Stomach (tissue), 9 donors: ENCODE measurements around the gene DGKQ. TPM values are rescaled to one million over a fixed set of nuclear protein-coding genes. Genes with fewer than 3 reads are reported as not detected.
"Not testable (repeated sequence)": the region's sequence is repeated elsewhere in the genome, so short reads cannot be mapped to it uniquely, and the experiment has no call there.

Source experiments
- DNase-seq, 2 donors: peaks; one replicate each; pipeline versions ENCODE4 v3.0.0 to v3.0.0-alpha.2; 2013 to 2019
- H3K27ac ChIP-seq, 5 donors: fragments of 200-600 bp in 4 of 5; sonication (generic) in 4 of 5; one replicate each; pipeline ENCODE4 v1.5.1; 2013 to 2019; ENCODE audit warnings: mild to moderate bottlenecking in 1 of 5, moderate library complexity in 1 of 5
- H3K27me3 ChIP-seq, 3 donors: fragments of 200-600 bp; sonication (generic); one replicate each; pipeline ENCODE4 v1.5.1; 2017 to 2019; ENCODE audit warnings: mixed run types in 1 of 3
- H3K36me3 ChIP-seq, 4 donors: fragments of 200-600 bp; sonication (generic); 1 replicate in 3 of 4; 2 replicates in 1 of 4; pipeline ENCODE4 v1.5.1; 2016 to 2019
- H3K4me1 ChIP-seq, 4 donors: fragments of 200-600 bp; sonication (generic); one replicate each; pipeline ENCODE4 v1.5.1; 2016 to 2019
- H3K4me3 ChIP-seq, 4 donors: fragments of 200-600 bp; sonication (generic) in 3 of 4; one replicate each; pipeline ENCODE4 v1.5.1; 2016 to 2019; ENCODE audit warnings: mild to moderate bottlenecking in 1 of 4
- H3K9me3 ChIP-seq, 4 donors: fragments of 200-600 bp; sonication (generic); one replicate each; pipeline ENCODE4 v1.5.1; 2016 to 2019
- EP300 ChIP-seq: sonication (generic); formaldehyde crosslinking; IDR thresholded peaks from one replicate; pipeline ENCODE4 v1.6.1; 2017; ENCODE audit warnings: antibody characterized with exemption
- POLR2A ChIP-seq, 4 donors: fragments of 450-650 bp; IDR thresholded peaks; one replicate each; pipeline ENCODE4 v1.6.1; 2016; ENCODE audit warnings: antibody characterized with exemption in 4 of 4, control low read depth in 2 of 4, mild to moderate bottlenecking in 1 of 4, moderate library complexity in 1 of 4
- POLR2AphosphoS5 ChIP-seq, 3 donors: sonication (generic); formaldehyde crosslinking; IDR thresholded peaks; one replicate each; pipeline ENCODE4 v1.6.1; 2016; ENCODE audit warnings: antibody characterized with exemption in 3 of 3
- WGBS, 5 donors: extraction: QIAGEN DNeasy Blood & Tissue Kit in 3 of 5; methylation state at CpG; one replicate each; pipeline versions ENCODE4 v1.1.5 to v1.1.7; 2013 to 2018; 5-methylcytosine and 5-hydroxymethylcytosine counted together
- intact Hi-C: fragments of 100-400 bp; cut with DNase I; formaldehyde crosslinking; loops from one replicate; pipeline ENCODE4 v1.15.1; 2023; ENCODE audit warnings: low total_unique reads
- polyA plus RNA-seq, 3 donors: library from polyadenylated mRNA; stranded (reverse); fragments of 200-250 nt; gene quantifications; one replicate each; pipeline ENCODE4 v1.2.3, GENCODE V29; 2013
- total RNA-seq, 5 donors: library from RNA; depleted of rRNA; stranded (reverse); fragments of >200 nt; gene quantifications; one replicate each; pipeline versions ENCODE4 v1.1.0 to v1.2.3, GENCODE V29; 2014 to 2016
- TF ChIP-seq, protein P1 (sequence below), 7 experiments: fragments of 450-650 bp in 4 of 7; fragments of 200-600 bp in 3 of 7; sonication (generic) in 3 of 7; IDR thresholded peaks; one replicate each; pipeline ENCODE4 v1.5.1; 2016 to 2019; ENCODE audit warnings: antibody characterized with exemption in 7 of 7, control low read depth in 2 of 7, mild to moderate bottlenecking in 1 of 7
- donor health status: healthy with polysubstance abuse.
- donor health status: Bipolar disorder and iron deficiency.
- donor health status: healthy.

The DGKQ gene
- total and polyA plus RNA-seq, 8 donors = 3.8 to 176 (median 7.3) TPM

DNA sequence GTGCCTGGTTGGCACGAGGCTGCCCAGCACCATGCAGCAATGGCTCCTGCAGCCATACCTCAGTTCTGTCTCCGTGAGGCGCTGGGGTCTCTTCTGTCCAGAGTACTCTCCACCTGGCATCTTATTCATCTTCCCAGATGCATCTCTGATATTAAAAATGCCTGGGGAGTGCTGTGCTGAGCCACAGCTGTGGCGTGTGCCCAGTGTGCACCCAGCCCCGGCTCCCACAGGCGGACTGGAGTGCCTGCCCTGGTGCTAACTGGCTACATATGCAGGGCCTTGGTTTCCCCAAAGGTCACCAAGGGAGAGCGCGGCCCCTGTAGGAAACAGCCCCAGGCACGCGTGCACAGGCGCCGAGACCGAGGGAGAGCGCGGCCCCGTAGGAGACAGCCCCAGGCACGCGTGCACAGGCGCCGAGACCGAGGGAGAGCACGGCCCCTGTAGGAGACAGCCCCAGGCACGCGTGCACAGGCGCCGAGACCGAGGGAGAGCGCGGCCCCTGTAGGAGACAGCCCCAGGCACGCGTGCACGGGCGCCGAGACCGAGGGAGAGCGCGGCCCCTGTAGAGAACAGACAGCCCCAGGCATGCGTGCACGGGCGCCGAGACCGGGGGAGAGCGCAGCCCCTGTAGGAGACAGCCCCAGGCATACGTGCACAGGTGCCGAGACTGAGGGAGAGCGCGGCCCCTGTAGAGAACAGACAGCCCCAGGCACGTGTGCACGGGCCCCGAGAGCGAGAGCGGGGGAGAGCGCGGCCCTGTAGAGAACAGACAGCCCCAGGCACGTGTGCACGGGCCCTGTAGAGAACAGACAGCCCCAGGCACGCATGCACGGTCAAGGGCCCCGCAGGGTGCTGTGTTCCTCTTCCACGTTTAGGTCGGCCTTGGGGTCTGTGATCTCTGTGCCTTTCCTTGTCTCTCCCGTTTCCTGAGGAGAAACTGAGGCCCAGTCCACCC, 26.6 kb downstream of the DGKQ start:
- peaks cover 7 to 30% (median 19%) of the 10 kb centered on the region in 4 donors for H3K36me3 ChIP-seq
- TF ChIP-seq POLR2AphosphoS5 (IDR thresholded peaks at IDR 0.05) = no peak
- TF ChIP-seq POLR2A (IDR thresholded peaks at IDR 0.05) = no peak
- no peak for TF ChIP-seq EP300
- TF ChIP-seq, protein P1, sequence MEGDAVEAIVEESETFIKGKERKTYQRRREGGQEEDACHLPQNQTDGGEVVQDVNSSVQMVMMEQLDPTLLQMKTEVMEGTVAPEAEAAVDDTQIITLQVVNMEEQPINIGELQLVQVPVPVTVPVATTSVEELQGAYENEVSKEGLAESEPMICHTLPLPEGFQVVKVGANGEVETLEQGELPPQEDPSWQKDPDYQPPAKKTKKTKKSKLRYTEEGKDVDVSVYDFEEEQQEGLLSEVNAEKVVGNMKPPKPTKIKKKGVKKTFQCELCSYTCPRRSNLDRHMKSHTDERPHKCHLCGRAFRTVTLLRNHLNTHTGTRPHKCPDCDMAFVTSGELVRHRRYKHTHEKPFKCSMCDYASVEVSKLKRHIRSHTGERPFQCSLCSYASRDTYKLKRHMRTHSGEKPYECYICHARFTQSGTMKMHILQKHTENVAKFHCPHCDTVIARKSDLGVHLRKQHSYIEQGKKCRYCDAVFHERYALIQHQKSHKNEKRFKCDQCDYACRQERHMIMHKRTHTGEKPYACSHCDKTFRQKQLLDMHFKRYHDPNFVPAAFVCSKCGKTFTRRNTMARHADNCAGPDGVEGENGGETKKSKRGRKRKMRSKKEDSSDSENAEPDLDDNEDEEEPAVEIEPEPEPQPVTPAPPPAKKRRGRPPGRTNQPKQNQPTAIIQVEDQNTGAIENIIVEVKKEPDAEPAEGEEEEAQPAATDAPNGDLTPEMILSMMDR (IDR thresholded peaks at IDR 0.05) = no peak

DNA sequence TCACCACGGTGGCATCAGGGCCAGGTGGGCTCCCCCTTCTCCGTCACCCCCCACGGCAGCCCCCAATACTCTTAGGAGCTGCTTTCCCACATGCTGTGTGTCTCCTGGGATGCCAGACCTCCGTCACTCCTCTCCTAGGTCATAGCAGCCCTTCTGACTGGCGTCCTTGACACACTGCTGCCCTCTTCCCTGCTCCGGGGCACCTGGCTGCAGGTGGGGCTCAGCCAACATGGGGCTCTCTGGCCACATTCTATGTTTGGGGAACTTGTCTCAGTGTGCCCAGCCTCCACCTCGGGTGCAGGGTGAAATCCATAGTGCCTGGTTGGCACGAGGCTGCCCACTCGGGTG, 27.3 kb downstream of the DGKQ start:
- intact Hi-C loops = no loop called here
- peaks cover 0 to 23% (median 12%) of the 10 kb centered on the region in 4 donors for H3K36me3 ChIP-seq
- no peak for DNase-seq
- 69 to 80% (median 79%) methylated on average over 6 to 9 of the region's 9 CpGs for WGBS, 5 donors
- peaks cover 0 to 25% (median 4%) of the 10 kb centered on the region in 4 donors for H3K4me1 ChIP-seq
- no peaks in the 10 kb centered on the region for H3K27me3 ChIP-seq
- TF ChIP-seq EP300 (no peak), POLR2AphosphoS5 (IDR thresholded peaks at IDR 0.05) (no peak)
- no peaks in the 10 kb centered on the region for H3K9me3 ChIP-seq
- no peak overlapping the region for H3K4me3 ChIP-seq
- no peak overlapping the region for H3K27ac ChIP-seq

More for the DNA sequence above, 26.6 kb downstream of the DGKQ start:
- H3K4me1 ChIP-seq = peaks cover 0 to 25% (median 4%) of the 10 kb centered on the region in 4 donors
- no peak overlapping the region for H3K4me3 ChIP-seq
- intact Hi-C loops = no loop called here
- H3K27me3 ChIP-seq = no peaks in the 10 kb centered on the region
- no peaks in the 10 kb centered on the region for H3K9me3 ChIP-seq
- peak in 1 of 2 donors; percentile 10 for DNase-seq
- no peak overlapping the region for H3K27ac ChIP-seq
- 65 to 81% (median 75%) methylated on average over 49 to 62 of the region's 62 CpGs for WGBS, 5 donors

DNA sequence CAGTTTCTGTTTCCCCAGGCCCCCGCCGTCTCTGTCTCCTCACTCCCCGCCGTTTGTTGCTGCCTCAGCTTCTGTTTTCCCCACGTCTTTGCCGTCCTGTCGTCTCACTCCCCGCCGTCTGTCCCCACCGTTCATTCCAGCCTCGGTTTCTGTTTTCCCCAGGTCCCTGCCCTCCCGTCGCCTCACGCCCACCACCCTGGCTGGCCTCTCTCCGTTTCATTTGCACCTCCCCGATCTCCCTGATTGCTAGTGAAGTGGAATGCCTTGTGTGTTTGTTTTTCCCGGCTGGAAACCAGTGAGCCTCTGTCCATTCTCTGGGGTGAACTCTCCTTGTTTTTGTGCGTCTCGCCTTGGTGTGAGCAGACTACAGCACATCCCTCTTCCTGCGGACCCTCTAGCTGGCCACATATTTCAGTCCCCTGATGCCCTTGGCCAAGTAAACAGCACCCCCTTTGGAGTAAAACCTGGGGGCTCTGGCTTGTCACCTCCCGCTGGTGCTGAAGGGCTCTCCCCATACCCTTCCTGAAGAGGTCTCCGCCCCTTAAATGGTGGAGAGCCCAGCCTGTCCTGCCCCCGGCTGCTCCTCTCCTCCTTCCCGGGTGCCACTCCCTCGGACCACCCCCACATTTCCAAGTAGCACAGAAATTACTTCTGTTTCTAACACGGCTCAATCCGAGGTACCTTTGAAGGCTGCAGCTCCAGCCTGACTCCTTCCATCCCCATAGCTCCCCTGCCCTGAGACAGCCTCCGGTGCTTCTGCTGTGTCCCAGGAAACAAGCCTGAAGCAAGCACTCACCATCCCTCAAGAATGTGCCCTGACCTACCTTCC, 27.9 kb downstream of the DGKQ start:
- Histone ChIP-seq H3K27ac (no peak overlapping the region), H3K9me3 (no peaks in the 10 kb centered on the region), H3K27me3 (no peaks in the 10 kb centered on the region), H3K4me1 (peaks cover 0 to 25% (median 4%) of the 10 kb centered on the region in 4 donors), H3K36me3 (peaks cover 0 to 18% (median 10%) of the 10 kb centered on the region in 4 donors), H3K4me3 (no peak overlapping the region)
- intact Hi-C loops = no loop called here
- TF ChIP-seq POLR2A (IDR thresholded peaks at IDR 0.05) (no peak), EP300 (no peak), POLR2AphosphoS5 (IDR thresholded peaks at IDR 0.05) (no peak)
- TF ChIP-seq, protein P1 (IDR thresholded peaks at IDR 0.05) = no peak
- 39 to 51% (median 46%) methylated on average over 28 of the region's 28 CpGs for WGBS, 5 donors
- DNase-seq = peak in 1 of 2 donors; percentile 46

DNA sequence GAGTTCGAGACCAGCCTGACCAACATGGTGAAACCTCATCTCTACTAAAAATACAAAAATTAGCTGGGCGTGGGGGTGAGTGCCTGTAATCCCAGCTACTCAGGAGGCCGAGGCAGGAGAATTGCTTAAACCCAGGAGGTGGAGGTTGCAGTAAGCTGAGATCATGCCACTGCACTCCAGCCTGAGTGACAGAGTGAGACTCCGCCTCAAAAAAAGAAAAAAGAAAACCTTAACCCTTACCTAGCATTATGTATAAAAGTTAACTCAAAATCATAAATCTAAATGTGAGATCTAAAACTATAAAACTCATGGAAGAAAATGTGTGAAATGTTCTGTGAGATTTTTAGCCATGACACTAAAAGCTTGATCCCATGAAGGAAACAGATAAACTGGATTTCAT, 33.9 kb downstream of the DGKQ start:
- DNase-seq, H3K4me1 ChIP-seq, H3K9me3 ChIP-seq, H3K27ac ChIP-seq, H3K4me3 ChIP-seq, H3K27me3 ChIP-seq: not testable (repeated sequence)
- peaks cover 0 to 14% (median 10%) of the 10 kb centered on the region in 4 donors for H3K36me3 ChIP-seq
- intact Hi-C loops = loop anchor here (5.0 kb wide), 1 partner anchor 33 kb away; the partner anchor contains the start of gene DGKQ
- WGBS, 5 donors = 73 to 86% (median 84%) methylated on average over 4 of the region's 4 CpGs

DNA sequence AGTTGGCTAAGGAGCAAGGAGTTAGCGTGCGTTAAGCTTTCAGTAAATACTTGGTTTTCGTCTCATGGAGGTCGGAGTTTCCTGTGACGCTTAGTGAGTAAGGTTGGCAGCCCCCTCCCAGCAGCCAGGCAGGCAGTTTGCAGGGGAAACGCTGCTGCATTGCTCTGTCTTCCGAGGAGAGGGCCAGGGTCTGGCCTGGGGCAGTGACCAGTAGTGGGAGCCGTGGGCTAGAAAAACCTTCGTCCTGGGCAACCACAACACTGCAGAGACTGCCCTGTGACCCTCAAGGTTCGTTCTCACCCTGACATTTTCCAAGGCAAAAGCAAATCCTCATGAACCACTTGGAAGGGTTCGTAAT, 40.7 kb downstream of the DGKQ start:
- no peak for DNase-seq

More for the DNA sequence above, 40.7 kb downstream of the DGKQ start:
- peak overlapping the region; percentile 92 to 98 (median 92) for H3K4me3 ChIP-seq
- peaks cover 41 to 55% (median 52%) of the 10 kb centered on the region in 4 donors for H3K4me1 ChIP-seq
- intact Hi-C loops = no loop called here
- H3K9me3 ChIP-seq = no peaks in the 10 kb centered on the region
- TF ChIP-seq EP300 (no peak), POLR2AphosphoS5 (IDR thresholded peaks at IDR 0.05) (no peak), POLR2A (IDR thresholded peaks at IDR 0.05) (no peak)
- TF ChIP-seq, protein P1 (IDR thresholded peaks at IDR 0.05) = no peak
- H3K27me3 ChIP-seq = no peaks in the 10 kb centered on the region
- 2 to 4% (median 2%) methylated on average over 11 of the region's 11 CpGs for WGBS, 5 donors
- peaks cover 0 to 3% (median 0%) of the 10 kb centered on the region in 4 donors for H3K36me3 ChIP-seq
- peak overlapping the region; percentile 95 to 99 (median 98) for H3K27ac ChIP-seq
